Activated CD8-positive, alpha-beta memory T cell treated with anti-CD3 and anti-CD28 coated beads for 24 hours (primary cell): Measurements from ENCODE around the gene LTBP4.
"Not testable (repeated sequence)": the region's sequence is repeated elsewhere in the genome, so short reads cannot be mapped to it uniquely, and the experiment has no call there.

Source experiments
- DNase-seq: peaks from one replicate; pipeline ENCODE4 v3.0.0-alpha.2; 2020

Gene LTBP4

GRCh38 chr19:40601134-40601974 lies at the start of gene LTBP4:
Gene LTBP4, plus strand, starts transcription at chr19:40601369. Its CDS starts 19 bp downstream, at chr19:40601388.
- DNase-seq = peak; percentile 74

- no peak for DNase-seq
Measured at GRCh38 chr19:40552848-40553247, 48.3 kb upstream of the LTBP4 start.

GRCh38 chr19:40553885-40554857 lies 47.0 kb upstream of the LTBP4 start:
- DNase-seq = no peak

- DNase-seq = no peak
Measured at GRCh38 chr19:40555978-40556689, 45.0 kb upstream of the LTBP4 start.

GRCh38 chr19:40556953-40557530 lies 44.1 kb upstream of the LTBP4 start:
- no peak for DNase-seq

GRCh38 chr19:40559394-40559793 lies 41.8 kb upstream of the LTBP4 start:
- DNase-seq = no peak

GRCh38 chr19:40560092-40560507 lies 41.1 kb upstream of the LTBP4 start:
- DNase-seq = no peak

- DNase-seq = no peak
Measured at GRCh38 chr19:40561947-40562346, 39.2 kb upstream of the LTBP4 start.

GRCh38 chr19:40564535-40564934 lies 36.6 kb upstream of the LTBP4 start:
- DNase-seq = not testable (repeated sequence)

GRCh38 chr19:40565355-40565754 lies 35.8 kb upstream of the LTBP4 start:
- no peak for DNase-seq

GRCh38 chr19:40565910-40566495 lies 35.2 kb upstream of the LTBP4 start:
- no peak for DNase-seq

GRCh38 chr19:40567040-40567749 lies 34.0 kb upstream of the LTBP4 start:
- DNase-seq = no peak

GRCh38 chr19:40567750-40568494 lies 33.2 kb upstream of the LTBP4 start:
- DNase-seq = no peak

GRCh38 chr19:40570313-40571004 lies 30.7 kb upstream of the LTBP4 start:
- DNase-seq = peak; percentile 95

GRCh38 chr19:40571005-40571318 lies 30.2 kb upstream of the LTBP4 start:
- DNase-seq = no peak

- DNase-seq = no peak
Measured at GRCh38 chr19:40571831-40572495, 29.2 kb upstream of the LTBP4 start.

- no peak for DNase-seq
Measured at GRCh38 chr19:40575326-40575725, 25.8 kb upstream of the LTBP4 start.

- DNase-seq = no peak
Measured at GRCh38 chr19:40576151-40576584, 25.0 kb upstream of the LTBP4 start.

GRCh38 chr19:40576585-40577451 lies 24.4 kb upstream of the LTBP4 start, which contains the start of gene SHKBP1:
Gene SHKBP1, plus strand, starts transcription at chr19:40576873. Its CDS starts 27 bp downstream, at chr19:40576900.
- peak; percentile 97 for DNase-seq
